NOMO-1 treated with DMSO at 0.1 percent for 48 hours (cell line): ENCODE data around the gene PLK5.
A peak's percentile ranks its signal among the peaks of the same experiment; 100 is the strongest.
"Not testable (repeated sequence)": the region's sequence is repeated elsewhere in the genome, so short reads cannot be mapped to it uniquely, and the experiment has no call there.

Experiments used
- DNase-seq: peaks from one replicate; lab custom pipeline; 2025; ENCODE audit not compliant: unreplicated experiment; lab: John Stamatoyannopoulos, UW

Gene PLK5, protein sequence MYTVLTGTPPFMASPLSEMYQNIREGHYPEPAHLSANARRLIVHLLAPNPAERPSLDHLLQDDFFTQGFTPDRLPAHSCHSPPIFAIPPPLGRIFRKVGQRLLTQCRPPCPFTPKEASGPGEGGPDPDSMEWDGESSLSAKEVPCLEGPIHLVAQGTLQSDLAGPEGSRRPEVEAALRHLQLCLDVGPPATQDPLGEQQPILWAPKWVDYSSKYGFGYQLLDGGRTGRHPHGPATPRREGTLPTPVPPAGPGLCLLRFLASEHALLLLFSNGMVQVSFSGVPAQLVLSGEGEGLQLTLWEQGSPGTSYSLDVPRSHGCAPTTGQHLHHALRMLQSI

GRCh38 chr19:1523412-1524286 lies at the start of gene PLK5:
Gene PLK5, plus strand, starts transcription at chr19:1524077. Its CDS starts 2,920 bp downstream, at chr19:1526997.
- DNase-seq = no peak

DNA sequence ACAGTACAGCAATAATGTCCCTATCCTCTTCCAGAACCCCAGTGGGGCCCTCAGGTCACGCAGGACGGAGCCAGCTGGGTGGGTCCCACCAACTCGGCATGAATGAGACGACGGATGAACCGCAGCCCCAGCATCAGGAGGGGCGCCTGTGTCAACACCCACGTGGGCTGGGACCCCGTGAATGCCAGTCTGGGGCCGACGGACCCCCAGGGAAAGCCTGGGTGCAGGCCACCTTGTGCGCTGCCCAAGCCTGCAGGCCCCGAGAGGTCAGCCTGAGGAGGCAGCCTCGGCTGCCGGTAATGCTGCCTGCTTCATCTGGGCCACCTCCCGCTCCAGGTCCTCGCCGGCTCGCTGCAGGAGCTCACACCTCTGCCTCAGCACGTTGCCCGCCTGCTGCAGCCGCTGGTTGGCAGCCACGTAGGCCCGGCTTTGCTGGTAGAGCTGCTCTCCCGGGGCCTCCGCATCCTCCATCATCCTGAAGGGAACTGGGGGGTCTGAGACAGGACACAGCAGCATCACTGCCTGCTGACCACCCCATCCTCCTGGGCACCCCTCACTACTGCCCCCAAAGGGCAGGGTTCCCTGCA lies 49.0 kb upstream of the PLK5 start:
- DNase-seq = no peak

DNA sequence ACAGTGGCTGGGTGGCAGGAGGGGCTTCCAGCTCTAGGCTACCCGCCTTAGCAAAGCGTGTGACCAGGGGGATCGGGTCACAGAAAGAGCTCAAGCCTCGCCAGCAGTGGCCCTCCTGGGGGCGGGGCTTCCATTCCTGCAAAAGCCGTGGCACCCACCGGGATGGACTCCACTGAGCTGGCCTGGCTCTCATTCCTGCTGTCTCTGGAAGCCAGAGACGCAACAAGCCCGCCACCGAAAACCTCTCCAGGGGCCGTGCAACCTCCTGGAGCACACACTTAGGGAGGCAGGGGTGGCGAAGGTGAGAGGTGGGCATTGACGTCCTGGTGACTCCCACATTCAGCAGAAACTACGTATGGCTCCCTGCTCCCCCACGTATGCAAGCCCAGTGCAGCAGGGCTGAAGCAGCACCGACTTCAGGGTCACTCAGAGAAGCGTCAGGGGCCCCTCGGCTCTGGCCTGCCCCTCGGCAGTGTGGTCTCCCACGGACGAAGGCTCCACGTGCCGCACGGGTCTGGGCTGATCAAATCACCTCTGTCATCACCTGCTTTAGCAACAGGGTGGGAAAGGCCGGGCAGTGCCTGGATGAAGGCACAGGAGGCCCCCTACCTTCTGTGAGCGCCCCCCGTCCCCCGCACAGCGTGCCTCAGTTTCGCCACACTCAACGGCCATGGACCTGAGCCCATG lies 48.0 kb upstream of the PLK5 start:
- no peak for DNase-seq

- not testable (repeated sequence) for DNase-seq
Observed at GRCh38 chr19:1477056-1477455, 46.8 kb upstream of the PLK5 start.

DNA sequence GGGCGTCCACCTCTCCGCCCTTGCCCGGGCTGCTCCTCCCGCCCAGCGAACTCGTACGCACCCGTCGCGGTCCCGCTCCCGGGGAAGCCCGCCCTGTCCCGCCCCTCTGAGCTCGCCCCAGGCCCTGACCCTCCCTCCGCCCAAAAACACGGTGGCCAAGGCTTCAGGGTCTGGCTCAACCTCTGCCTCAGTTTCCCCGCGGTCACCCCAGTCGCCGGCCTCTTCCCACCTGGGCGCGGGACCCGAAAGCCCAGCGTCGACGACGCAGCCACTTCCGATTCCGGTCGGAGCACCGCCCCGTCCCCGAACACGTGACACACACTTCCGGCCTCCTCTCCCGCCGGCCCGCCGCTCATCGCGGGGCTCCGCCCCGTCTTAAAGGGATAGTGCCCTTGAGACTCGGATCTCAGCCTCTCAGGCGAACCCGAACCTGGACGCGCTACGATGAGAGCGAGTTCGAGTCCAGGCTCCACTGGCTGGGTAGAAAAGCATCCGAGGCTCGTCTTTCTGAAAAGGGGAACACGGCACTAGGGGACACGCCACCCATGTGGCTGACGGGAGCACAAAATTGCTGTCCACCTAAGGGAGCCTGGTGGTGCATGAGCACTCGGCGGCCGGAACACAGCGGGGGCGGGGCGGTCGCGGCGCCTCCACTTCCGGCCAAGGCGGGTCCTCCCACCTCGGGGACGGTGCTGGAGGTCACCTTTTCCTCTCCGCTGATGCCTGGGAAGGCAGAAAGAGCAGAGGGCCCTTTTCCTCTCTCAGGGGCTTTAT lies 44.8 kb upstream of the PLK5 start, which contains the start of gene C19orf25:
TSS of gene C19orf25 (minus strand) at position 282 of the 774 bp plus-strand sequence. CDS start 312 bp downstream, outside the sequence.
- peak; percentile 93 for DNase-seq

DNA sequence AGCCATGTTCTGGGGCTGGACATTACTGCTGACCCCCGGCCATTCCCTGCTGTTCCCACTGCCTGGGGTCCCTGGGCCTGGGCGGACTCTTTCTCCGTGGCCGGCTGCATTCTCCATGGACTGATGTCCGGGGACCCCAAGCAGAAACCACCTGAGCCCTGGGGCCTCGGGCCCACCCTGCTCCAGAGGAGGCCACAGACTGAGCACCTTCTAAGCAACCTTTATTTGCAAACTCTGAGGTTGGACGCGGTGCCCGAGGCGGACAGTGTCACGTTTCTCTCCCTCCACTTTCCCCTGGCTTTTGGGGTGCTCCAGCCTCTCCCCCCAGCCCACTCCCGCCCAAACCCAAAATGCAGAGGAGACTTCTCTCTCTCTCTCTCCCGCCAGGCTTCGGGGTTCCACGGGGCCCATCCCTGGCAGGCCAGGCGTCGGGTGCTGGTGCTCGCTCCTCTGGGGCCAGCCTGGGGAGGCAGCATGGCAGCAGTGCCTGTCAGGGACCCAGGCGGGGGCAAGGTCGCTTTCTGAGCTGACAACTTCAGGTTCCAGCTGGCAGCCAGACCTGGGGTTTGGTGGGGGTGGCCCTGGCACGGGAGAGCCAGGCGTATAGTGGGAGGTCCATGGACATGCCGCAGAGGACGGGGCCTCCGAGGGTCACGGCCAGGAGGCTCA lies 42.5 kb upstream of the PLK5 start:
- no peak for DNase-seq

GRCh38 chr19:1481893-1482360 lies 42.0 kb upstream of the PLK5 start:
- no peak for DNase-seq

DNA sequence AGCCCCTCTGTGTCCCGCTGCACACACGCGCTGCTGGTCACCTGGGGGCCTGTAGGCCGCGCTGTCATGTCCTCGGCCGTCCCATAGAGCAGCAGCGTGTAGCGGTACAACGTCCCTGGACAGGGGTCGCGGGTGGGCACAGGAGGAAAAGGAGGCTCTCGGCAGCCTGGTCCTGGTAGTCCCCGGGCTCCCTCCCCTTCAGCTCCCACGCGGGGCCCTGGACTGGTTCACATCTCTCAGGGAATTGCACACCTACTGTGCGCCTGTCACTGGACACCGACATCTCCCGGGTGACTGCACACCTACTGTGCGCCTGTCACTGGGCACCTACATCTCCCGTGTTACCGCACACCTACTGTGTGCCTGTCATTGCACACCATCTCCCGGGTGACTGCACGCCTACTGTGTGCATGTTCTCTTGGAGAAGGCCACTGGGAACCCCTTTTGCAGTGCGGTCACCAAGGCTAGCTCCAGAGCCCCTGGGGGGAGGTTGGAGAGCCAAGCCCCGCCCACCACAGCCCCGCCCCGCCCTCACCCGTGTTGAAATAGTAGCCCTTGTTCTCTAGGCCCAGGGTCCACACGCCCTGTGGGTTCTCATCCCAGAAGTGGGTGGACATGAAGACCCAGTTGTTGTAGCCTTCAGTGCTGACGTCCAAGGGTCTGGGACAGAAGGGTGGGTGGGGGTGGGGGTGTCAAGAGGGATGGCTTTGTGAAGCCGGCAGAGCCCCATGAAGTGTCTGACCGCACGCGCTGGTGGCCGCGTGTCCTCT lies 41.3 kb upstream of the PLK5 start:
- DNase-seq = no peak

DNA sequence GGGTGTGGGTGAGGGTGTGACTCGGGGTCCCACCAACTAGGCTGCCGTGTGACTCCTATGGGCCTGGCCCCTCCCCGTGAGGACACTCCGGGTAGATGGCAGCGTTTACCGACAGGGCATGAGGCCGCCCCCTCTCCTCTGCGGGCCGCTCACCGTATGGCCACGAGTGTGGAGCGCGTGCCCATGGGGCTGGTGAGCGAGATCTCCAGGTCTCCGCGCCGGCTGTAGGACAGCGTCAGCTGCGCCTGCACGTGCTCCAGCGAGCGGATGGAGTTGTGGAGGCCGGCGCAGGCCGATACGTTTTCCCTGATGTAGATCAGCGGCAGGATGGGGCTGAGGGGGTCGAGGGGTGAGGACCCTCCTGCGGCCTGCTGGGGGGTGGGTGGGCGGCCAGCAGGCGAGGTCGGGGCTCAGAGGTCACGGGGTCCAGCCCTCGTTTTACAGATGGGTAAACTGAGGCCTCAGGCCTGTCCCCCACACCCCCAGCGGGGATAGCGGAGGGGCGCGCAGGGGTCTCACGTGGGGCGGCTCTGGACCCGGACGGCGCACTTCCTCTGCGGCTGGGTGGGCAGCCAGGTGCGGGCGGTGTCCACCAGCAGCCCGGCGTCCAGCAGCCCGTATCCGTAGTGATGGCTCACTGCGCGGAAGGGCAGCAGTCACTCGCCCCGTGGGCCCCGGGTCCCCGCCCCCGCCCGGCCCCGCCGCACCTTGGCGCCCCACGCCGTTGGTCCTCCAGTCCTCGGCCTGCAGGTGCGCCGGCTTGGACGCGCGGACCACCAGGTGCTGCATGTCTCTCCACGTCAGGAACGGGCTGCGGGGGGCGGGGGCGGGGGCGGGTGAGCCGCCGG lies 40.5 kb upstream of the PLK5 start:
- no peak for DNase-seq

GRCh38 chr19:1483979-1484428 lies 39.9 kb upstream of the PLK5 start:
- DNase-seq = no peak

DNA sequence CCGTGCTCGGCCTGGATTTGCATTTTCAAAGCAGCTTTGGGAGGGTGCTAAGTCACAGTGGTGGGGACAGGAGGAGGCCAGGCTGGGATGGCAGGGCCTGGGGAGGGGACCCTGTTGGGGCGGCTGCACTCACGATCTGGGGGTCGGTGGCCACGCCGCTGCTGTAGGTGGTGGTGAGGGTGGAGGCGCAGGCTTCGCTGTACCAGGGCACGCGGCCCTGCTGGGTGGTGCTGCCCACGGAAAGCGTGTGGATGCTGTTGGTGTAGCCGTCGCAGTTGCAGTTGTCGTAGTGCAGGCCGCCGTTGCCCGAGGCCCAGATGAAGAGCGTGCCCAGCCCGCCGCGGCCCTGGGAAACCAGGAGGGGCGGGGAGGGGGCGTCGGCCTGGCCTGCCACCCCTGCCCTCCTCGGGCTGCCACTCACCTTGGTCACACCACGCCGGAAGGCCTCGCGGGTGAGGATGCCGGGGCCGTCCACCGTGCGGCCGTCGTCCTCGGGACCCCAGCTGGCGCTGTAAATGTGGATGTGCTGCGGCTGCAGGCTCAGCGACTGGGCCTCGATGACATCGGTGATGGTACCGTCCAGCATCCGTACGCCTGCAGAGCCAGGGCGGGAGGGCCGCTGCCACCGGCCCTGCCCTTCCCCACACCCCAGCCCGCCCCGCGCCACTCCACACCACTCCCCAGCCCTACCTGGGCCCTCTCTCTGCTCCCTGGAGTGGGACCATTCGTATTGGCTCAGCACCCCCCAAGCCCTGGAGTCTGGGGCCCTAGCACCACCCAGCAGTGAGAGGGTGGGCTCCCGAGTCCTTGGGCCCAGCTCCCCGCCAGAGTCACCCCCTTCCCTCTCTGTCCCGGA lies 36.9 kb upstream of the PLK5 start:
- DNase-seq = no peak

DNA sequence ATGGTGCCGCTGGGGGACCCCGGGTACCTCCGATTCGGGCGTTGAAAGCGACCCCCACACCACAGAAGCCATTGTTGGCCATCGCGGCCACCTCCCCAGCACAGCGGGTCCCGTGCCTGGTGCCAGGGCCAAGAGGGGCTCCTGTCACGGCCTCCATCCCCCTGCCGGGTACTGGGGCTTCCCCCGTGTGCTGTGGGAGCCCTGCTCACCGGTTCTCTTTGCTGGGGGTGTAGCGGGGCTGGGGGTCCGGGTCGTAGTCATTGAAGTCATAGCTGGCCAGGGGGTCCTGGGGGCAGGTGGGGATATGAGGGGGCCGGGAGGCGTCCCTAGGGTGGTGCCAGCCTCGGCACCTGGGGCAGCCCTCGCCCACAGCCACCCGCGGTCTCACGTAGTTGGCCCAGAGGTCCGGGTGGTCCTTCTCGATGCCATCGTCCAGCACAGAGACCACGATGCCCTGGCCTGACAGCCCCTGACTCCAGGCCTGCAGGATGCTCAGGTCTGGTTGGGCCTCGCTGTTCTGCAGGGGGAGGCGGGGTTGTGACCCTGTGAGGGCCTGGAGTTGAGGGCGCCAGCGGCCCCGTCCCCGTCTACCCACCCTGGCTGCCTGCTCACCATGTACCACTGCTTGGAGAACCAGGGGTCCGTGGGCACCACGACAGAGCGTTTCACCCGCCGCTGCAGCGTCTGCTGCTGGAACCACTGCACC lies 36.1 kb upstream of the PLK5 start:
- no peak for DNase-seq

- no peak for DNase-seq
Observed at GRCh38 chr19:1488282-1488601, 35.6 kb upstream of the PLK5 start.

DNA sequence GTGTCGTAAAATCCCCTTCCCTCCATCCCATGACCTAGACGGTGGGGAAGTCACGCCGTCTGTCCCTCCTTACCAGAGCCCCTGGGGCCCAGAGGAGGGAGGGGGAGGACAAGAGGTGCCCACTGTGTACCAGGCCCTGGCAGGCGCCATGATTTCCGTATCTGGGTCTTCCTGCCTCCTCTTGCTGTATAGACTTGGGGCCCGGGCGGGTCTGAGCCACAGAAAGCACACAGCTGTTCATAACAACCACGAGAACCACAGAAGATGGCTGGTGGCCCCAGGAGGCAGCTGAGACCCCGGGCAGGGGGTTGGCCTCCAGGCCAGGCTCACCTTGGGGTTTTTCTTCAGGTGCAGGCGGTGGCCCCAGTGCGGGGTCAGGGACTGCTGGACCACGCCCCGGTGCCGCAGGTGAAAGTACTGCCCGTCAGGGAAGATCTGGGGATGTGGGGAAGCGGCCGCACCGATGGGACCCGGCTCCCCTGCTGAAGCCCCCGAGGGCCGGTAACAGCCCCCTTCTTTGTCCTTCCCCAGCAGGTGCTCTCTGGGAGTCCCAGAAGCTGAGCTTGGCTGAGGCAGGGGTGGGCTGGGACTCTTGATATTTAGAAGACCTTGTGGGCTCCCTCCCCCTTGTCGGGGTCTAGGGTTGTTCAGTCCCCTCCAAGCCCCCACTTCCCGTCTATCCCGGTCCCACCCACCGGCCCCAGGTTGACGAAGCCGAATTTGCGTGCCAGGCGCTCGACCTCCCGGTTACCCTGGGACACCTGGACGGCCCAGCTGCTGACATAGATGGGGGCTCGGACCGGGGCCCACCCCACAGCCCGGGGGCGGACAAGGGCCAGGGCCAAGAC lies 34.2 kb upstream of the PLK5 start:
- DNase-seq = peak; percentile 13

- peak; percentile 98 for DNase-seq
Observed at GRCh38 chr19:1490311-1491113, 33.4 kb upstream of the PLK5 start, which contains the start of gene PCSK4. Gene PCSK4, minus strand, starts transcription at chr19:1490350. Its CDS starts 4 bp downstream, at chr19:1490346.
